WI38 (cell line): ENCODE results near the gene NR2C1.

Experiments used
- H3K4me3 ChIP-seq: 2 replicates; pipeline ENCODE4 v1.5.1; 2011; ENCODE audit warnings: low read depth, mild to moderate bottlenecking, control low read depth, low read length
- CTCF ChIP-seq: IDR thresholded peaks from 2 replicates; pipeline ENCODE4 v1.5.1; 2012; ENCODE audit warnings: low read depth, mild to moderate bottlenecking, control low read depth, low read length

Gene NR2C1

GRCh38 chr12:95059984-95060383 lies 13.4 kb downstream of the NR2C1 start:
- TF ChIP-seq CTCF = no peak
- H3K4me3 ChIP-seq = no peak overlapping the region

- no peak overlapping the region for H3K4me3 ChIP-seq
- no peak for TF ChIP-seq CTCF
Measured at GRCh38 chr12:95057424-95057823, 16.0 kb downstream of the NR2C1 start.

- H3K4me3 ChIP-seq = no peak overlapping the region
- TF ChIP-seq CTCF = no peak
Measured at GRCh38 chr12:95055057-95055456, 18.4 kb downstream of the NR2C1 start.

- TF ChIP-seq CTCF = no peak
Measured at GRCh38 chr12:95054206-95054605, 19.2 kb downstream of the NR2C1 start.

GRCh38 chr12:95051241-95051640 lies 22.2 kb downstream of the NR2C1 start:
- no peak for TF ChIP-seq CTCF
- H3K4me3 ChIP-seq = no peak overlapping the region

More at GRCh38 chr12:95054206-95054605, 19.2 kb downstream of the NR2C1 start:
- H3K4me3 ChIP-seq = no peak overlapping the region

GRCh38 chr12:95037906-95038305 lies 35.5 kb downstream of the NR2C1 start:
- H3K4me3 ChIP-seq = no peak overlapping the region
- no peak for TF ChIP-seq CTCF

GRCh38 chr12:95034750-95035149 lies 38.7 kb downstream of the NR2C1 start:
- no peak overlapping the region for H3K4me3 ChIP-seq
- TF ChIP-seq CTCF = no peak
